ENCODE data around the gene ERC1. TPM values are rescaled to one million over a fixed set of nuclear protein-coding genes. Genes with fewer than 3 reads are reported as not detected.
"Not testable (repeated sequence)": the region's sequence is repeated elsewhere in the genome, so short reads cannot be mapped to it uniquely, and the experiment has no call there.

ERC1 gene
- total RNA-seq, 1 donor from 2014 or later = 30.8 TPM

GRCh38 chr12:991350-992333, 619 bp downstream of the ERC1 start:
- Mint-ChIP-seq H3K9me3 (no peaks in the 10 kb centered on the region), H3K36me3 (ENCODE audit: low read depth) (peaks cover 4% of the 10 kb centered on the region), H3K4me1 (peaks cover 36% of the 10 kb centered on the region), H3K27me3 (peaks cover 2% of the 10 kb centered on the region), H3K4me3 (peak overlapping the region; percentile 100), H3K27ac (peak overlapping the region; percentile 99)
- intact Hi-C loops (cut with micrococcal nuclease) = loop anchor here (1.0 to 5.0 kb wide), 3 partner anchors 106 to 601 kb away; partner anchors contain the start of genes CCDC77 and FBXL14
- DNase-seq = peak; percentile 63

- H3K9me3 Mint-ChIP-seq = no peaks in the 10 kb centered on the region
- intact Hi-C loops (cut with micrococcal nuclease) = loop anchor here (5.0 kb wide), 2 partner anchors 105 to 600 kb away; partner anchors contain the start of gene FBXL14
- peaks cover 39% of the 10 kb centered on the region for H3K4me1 Mint-ChIP-seq
- H3K36me3 Mint-ChIP-seq (ENCODE audit: low read depth) = peaks cover 4% of the 10 kb centered on the region
- no peak for DNase-seq
- no peak overlapping the region for H3K27ac Mint-ChIP-seq
- H3K27me3 Mint-ChIP-seq = peaks cover 2% of the 10 kb centered on the region
- peak overlapping the region; percentile 100 for H3K4me3 Mint-ChIP-seq
Measured at GRCh38 chr12:992647-993046, 1.6 kb downstream of the ERC1 start.

GRCh38 chr12:996881-997280, 5.9 kb downstream of the ERC1 start:
- Mint-ChIP-seq H3K27me3 (no peaks in the 10 kb centered on the region), H3K4me3 (no peak overlapping the region), H3K27ac (no peak overlapping the region), H3K36me3 (ENCODE audit: low read depth) (peaks cover 4% of the 10 kb centered on the region), H3K4me1 (peaks cover 21% of the 10 kb centered on the region), H3K9me3 (no peaks in the 10 kb centered on the region)
- intact Hi-C loops (cut with micrococcal nuclease) = no loop called here
- no peak for DNase-seq

GRCh38 chr12:997505-997904, 6.5 kb downstream of the ERC1 start:
- no peak for DNase-seq
- H3K4me3 Mint-ChIP-seq = no peak overlapping the region
- no peaks in the 10 kb centered on the region for H3K9me3 Mint-ChIP-seq
- H3K36me3 Mint-ChIP-seq (ENCODE audit: low read depth) = peaks cover 5% of the 10 kb centered on the region
- intact Hi-C loops (cut with micrococcal nuclease) = no loop called here
- H3K27ac Mint-ChIP-seq = no peak overlapping the region
- H3K27me3 Mint-ChIP-seq = no peaks in the 10 kb centered on the region
- H3K4me1 Mint-ChIP-seq = peaks cover 15% of the 10 kb centered on the region

GRCh38 chr12:998020-998874, 7.2 kb downstream of the ERC1 start:
- Mint-ChIP-seq H3K27ac (no peak overlapping the region), H3K36me3 (ENCODE audit: low read depth) (peaks cover 6% of the 10 kb centered on the region), H3K4me1 (peaks cover 12% of the 10 kb centered on the region), H3K4me3 (no peak overlapping the region), H3K27me3 (no peaks in the 10 kb centered on the region), H3K9me3 (no peaks in the 10 kb centered on the region)
- intact Hi-C loops (cut with micrococcal nuclease) = no loop called here
- DNase-seq = no peak

- H3K36me3 Mint-ChIP-seq (ENCODE audit: low read depth); intact Hi-C loops (cut with micrococcal nuclease); H3K4me3 Mint-ChIP-seq; DNase-seq; H3K27ac Mint-ChIP-seq; H3K27me3 Mint-ChIP-seq; H3K9me3 Mint-ChIP-seq: not testable (repeated sequence)
- peaks cover 12% of the 10 kb centered on the region for H3K4me1 Mint-ChIP-seq
Measured at GRCh38 chr12:999736-1000135, 8.7 kb downstream of the ERC1 start.

- intact Hi-C loops (cut with micrococcal nuclease) = no loop called here
- Mint-ChIP-seq H3K27me3 (no peaks in the 10 kb centered on the region), H3K36me3 (ENCODE audit: low read depth) (peaks cover 9% of the 10 kb centered on the region)
Measured at GRCh38 chr12:1001507-1001906, 10.5 kb downstream of the ERC1 start.

GRCh38 chr12:1003600-1004271, 12.7 kb downstream of the ERC1 start:
- Mint-ChIP-seq H3K36me3 (ENCODE audit: low read depth) (peaks cover 9% of the 10 kb centered on the region), H3K9me3 (no peaks in the 10 kb centered on the region), H3K4me3 (no peak overlapping the region), H3K27me3 (no peaks in the 10 kb centered on the region), H3K27ac (no peak overlapping the region), H3K4me1 (no peaks in the 10 kb centered on the region)
- intact Hi-C loops (cut with micrococcal nuclease) = no loop called here
- DNase-seq = no peak

More at GRCh38 chr12:1001507-1001906, 10.5 kb downstream of the ERC1 start:
- DNase-seq = no peak
- Mint-ChIP-seq H3K9me3 (no peaks in the 10 kb centered on the region), H3K27ac (no peak overlapping the region), H3K4me1 (peaks cover 7% of the 10 kb centered on the region), H3K4me3 (no peak overlapping the region)

- Mint-ChIP-seq H3K27ac (no peak overlapping the region), H3K4me3 (no peak overlapping the region), H3K9me3 (no peaks in the 10 kb centered on the region), H3K4me1 (no peaks in the 10 kb centered on the region), H3K36me3 (ENCODE audit: low read depth) (peaks cover 9% of the 10 kb centered on the region), H3K27me3 (no peaks in the 10 kb centered on the region)
- intact Hi-C loops (cut with micrococcal nuclease) = no loop called here
- no peak for DNase-seq
Measured at GRCh38 chr12:1006255-1006654, 15.2 kb downstream of the ERC1 start.

GRCh38 chr12:1007276-1007675, 16.3 kb downstream of the ERC1 start:
- Mint-ChIP-seq H3K4me3 (no peak overlapping the region), H3K27ac (no peak overlapping the region), H3K9me3 (no peaks in the 10 kb centered on the region), H3K36me3 (ENCODE audit: low read depth) (peaks cover 6% of the 10 kb centered on the region), H3K27me3 (no peaks in the 10 kb centered on the region), H3K4me1 (no peaks in the 10 kb centered on the region)
- intact Hi-C loops (cut with micrococcal nuclease) = no loop called here
- no peak for DNase-seq

- Mint-ChIP-seq H3K27me3 (no peaks in the 10 kb centered on the region), H3K27ac (no peak overlapping the region), H3K36me3 (ENCODE audit: low read depth) (peaks cover 5% of the 10 kb centered on the region)
Measured at GRCh38 chr12:1007994-1008393, 17.0 kb downstream of the ERC1 start.

GRCh38 chr12:1011091-1011490, 20.1 kb downstream of the ERC1 start:
- H3K27ac Mint-ChIP-seq = no peak overlapping the region

More at GRCh38 chr12:1007994-1008393, 17.0 kb downstream of the ERC1 start:
- no peak for DNase-seq
- H3K9me3 Mint-ChIP-seq = no peaks in the 10 kb centered on the region
- H3K4me1 Mint-ChIP-seq = no peaks in the 10 kb centered on the region
- intact Hi-C loops (cut with micrococcal nuclease) = no loop called here
- H3K4me3 Mint-ChIP-seq = no peak overlapping the region

GRCh38 chr12:1013618-1014489, 22.8 kb downstream of the ERC1 start:
- intact Hi-C loops (cut with micrococcal nuclease) = no loop called here
- H3K36me3 Mint-ChIP-seq (ENCODE audit: low read depth) = peaks cover 2% of the 10 kb centered on the region
- H3K27ac Mint-ChIP-seq = no peak overlapping the region

More at GRCh38 chr12:1011091-1011490, 20.1 kb downstream of the ERC1 start:
- Mint-ChIP-seq H3K4me3 (no peak overlapping the region), H3K9me3 (no peaks in the 10 kb centered on the region), H3K27me3 (no peaks in the 10 kb centered on the region), H3K36me3 (ENCODE audit: low read depth) (peaks cover 2% of the 10 kb centered on the region), H3K4me1 (peaks cover 3% of the 10 kb centered on the region)
- no peak for DNase-seq
- intact Hi-C loops (cut with micrococcal nuclease) = no loop called here

More at GRCh38 chr12:1013618-1014489, 22.8 kb downstream of the ERC1 start:
- Mint-ChIP-seq H3K9me3 (no peaks in the 10 kb centered on the region), H3K4me1 (peaks cover 3% of the 10 kb centered on the region), H3K27me3 (no peaks in the 10 kb centered on the region), H3K4me3 (no peak overlapping the region)
- no peak for DNase-seq

Measured in activated CD4-positive, alpha-beta T cell treated with anti-CD3 and anti-CD28 coated beads, Interleukin-2, amount 10 ng/mL, durations not matched to agents 24 days and 14 days (primary cell).